Peyer's patch (tissue), 4 donors: ENCODE measurements around the gene NSG1.

Experiments used
- POLR2A ChIP-seq, 2 donors: fragments of 450-650 bp; IDR thresholded peaks; one replicate each; pipeline ENCODE4 v1.5.1; 2017; ENCODE audit warnings: antibody characterized with exemption in 2 of 2, mild to moderate bottlenecking in 2 of 2, moderate library complexity in 2 of 2
- TF ChIP-seq, protein P1 (sequence below), 6 experiments: fragments of 450-650 bp in 4 of 6; fragments of 200-600 bp in 2 of 6; sonication (generic) in 1 of 6; IDR thresholded peaks; one replicate each; pipeline ENCODE4 v1.5.1; 2017 to 2019; ENCODE audit warnings: antibody characterized with exemption in 6 of 6, mild to moderate bottlenecking in 3 of 6, moderate library complexity in 1 of 6

DNA sequence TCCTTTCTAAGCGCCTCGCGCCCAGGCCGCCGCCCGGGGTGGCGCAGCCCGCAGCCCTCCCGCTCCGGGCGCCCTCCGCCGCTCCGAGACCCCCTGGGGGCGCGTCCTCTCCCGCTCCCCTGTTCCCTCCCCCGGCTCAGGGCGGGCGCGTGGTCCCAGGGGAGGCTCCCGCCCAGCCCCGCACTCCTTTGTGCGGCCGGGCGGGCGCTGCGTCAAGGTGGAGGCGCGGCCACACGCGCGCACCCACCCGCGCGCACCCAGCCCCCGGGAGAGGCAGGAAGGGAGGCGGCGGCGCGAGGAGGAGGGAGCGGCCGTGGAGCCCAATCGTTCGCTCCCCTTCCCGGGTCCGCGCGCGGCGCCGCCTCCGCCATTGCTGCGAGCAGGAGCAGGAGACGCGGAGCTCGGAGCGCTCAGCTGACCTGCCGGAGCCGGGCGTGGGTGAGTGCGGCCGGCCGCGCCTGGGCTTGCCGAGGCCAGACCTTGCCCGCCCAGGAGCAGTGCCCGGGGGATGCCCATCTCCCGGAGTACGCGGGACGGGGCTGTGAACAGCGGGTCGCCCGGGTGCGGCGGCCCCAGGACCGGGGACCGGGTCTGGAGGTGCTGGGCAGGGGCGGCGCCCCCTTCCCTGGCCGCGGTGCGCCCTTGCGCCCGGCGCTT, at the start of gene NSG1:
- no peak for TF ChIP-seq POLR2A (IDR thresholded peaks at IDR 0.05)
- TF ChIP-seq, protein P1, sequence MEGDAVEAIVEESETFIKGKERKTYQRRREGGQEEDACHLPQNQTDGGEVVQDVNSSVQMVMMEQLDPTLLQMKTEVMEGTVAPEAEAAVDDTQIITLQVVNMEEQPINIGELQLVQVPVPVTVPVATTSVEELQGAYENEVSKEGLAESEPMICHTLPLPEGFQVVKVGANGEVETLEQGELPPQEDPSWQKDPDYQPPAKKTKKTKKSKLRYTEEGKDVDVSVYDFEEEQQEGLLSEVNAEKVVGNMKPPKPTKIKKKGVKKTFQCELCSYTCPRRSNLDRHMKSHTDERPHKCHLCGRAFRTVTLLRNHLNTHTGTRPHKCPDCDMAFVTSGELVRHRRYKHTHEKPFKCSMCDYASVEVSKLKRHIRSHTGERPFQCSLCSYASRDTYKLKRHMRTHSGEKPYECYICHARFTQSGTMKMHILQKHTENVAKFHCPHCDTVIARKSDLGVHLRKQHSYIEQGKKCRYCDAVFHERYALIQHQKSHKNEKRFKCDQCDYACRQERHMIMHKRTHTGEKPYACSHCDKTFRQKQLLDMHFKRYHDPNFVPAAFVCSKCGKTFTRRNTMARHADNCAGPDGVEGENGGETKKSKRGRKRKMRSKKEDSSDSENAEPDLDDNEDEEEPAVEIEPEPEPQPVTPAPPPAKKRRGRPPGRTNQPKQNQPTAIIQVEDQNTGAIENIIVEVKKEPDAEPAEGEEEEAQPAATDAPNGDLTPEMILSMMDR (IDR thresholded peaks at IDR 0.05), result no peak
